K562 (cell line): ENCODE measurements around the gene DCXR.

Source experiments
- CTCF ChIP-seq, 3 experiments: IDR thresholded peaks in 2 of 3; conservative IDR thresholded peaks in 1 of 3; 2 replicates each; pipeline ENCODE4 v1.5.1; 2011 to 2012; ENCODE audit warnings: low read length in 3 of 3, mild to moderate bottlenecking in 3 of 3, control low read depth in 2 of 3, improper control_type of control experiment in 1 of 3, inconsistent platforms in 1 of 3, low read depth in 1 of 3, mixed read lengths in 1 of 3, moderate library complexity in 1 of 3; ENCODE audit not compliant: insufficient read depth in 2 of 3
- E4F1 ChIP-seq: fragments of 250-450 bp; sonication (Bioruptor Pico); IDR thresholded peaks from 2 replicates; pipeline ENCODE4 v1.5.0; 2021; ENCODE audit warnings: mild to moderate bottlenecking, borderline replicate concordance
- EGR1 ChIP-seq: fragments of 450-650 bp; conservative IDR thresholded peaks from 2 replicates; pipeline ENCODE4 v1.6.1; 2017; ENCODE audit warnings: mild to moderate bottlenecking
- ELF2 ChIP-seq: fragments of 250-450 bp; sonication (Bioruptor Pico); IDR thresholded peaks from 2 replicates; pipeline ENCODE4 v1.5.0; 2021; ENCODE audit warnings: mild to moderate bottlenecking
- JUN ChIP-seq, 2 experiments: sonication (generic) in 1 of 2; formaldehyde crosslinking in 1 of 2; IDR thresholded peaks; 2 replicates each; pipeline versions ENCODE4 v1.6.1 to v1.8.0; 2012 to 2022; ENCODE audit warnings: borderline replicate concordance in 2 of 2, mild to moderate bottlenecking in 2 of 2, improper control_type of control experiment in 1 of 2, low read depth in 1 of 2, low read length in 1 of 2, missing genetic modification reagents in 1 of 2
- NUFIP1 ChIP-seq: fragments of 450-650 bp; IDR thresholded peaks from 2 replicates; pipeline ENCODE4 v1.6.1; 2018; ENCODE audit not compliant: partially characterized antibody
- POLR2AphosphoS5 ChIP-seq: IDR thresholded peaks from 2 replicates; pipeline ENCODE4 v1.6.1; 2011; ENCODE audit warnings: mild to moderate bottlenecking, low read depth, low read length, moderate library complexity; ENCODE audit not compliant: control insufficient read depth, insufficient read depth
- SP2 ChIP-seq: IDR thresholded peaks from 2 replicates; pipeline ENCODE4 v1.6.1; 2011; ENCODE audit warnings: mild to moderate bottlenecking, low read depth, low read length, moderate library complexity; ENCODE audit not compliant: poor library complexity, severe bottlenecking; ENCODE audit errors: extremely low read depth

- TF ChIP-seq EGR1 (no peak), CTCF (IDR thresholded peaks at IDR 0.05 in 2 of 3, conservative IDR thresholded peaks at IDR 0.05 in 1 of 3; ENCODE audit: insufficient read depth in 2 of 3, low read depth in 1 of 3, low read length in 3 of 3) (no peak), NUFIP1 (no peak), POLR2AphosphoS5 (no peak), E4F1 (no peak), JUN (IDR thresholded peaks at IDR 0.05; ENCODE audit: borderline replicate concordance, low read depth, low read length) (no peak), JUN (CRISPR knock-in tag; IDR thresholded peaks at IDR 0.05; ENCODE audit: borderline replicate concordance) (no peak), SP2 (no peak), ELF2 (CRISPR knock-in tag) (no peak)
These were observed 30.3 kb downstream of the DCXR start for GRCh38 chr17:82007228-82007494.
